Neural progenitor cell (in vitro differentiated cells): ENCODE data around the gene PVALB. TPM values are rescaled to one million over a fixed set of nuclear protein-coding genes. Genes with fewer than 3 reads are reported as not detected.

Experiments
- DNase-seq: peaks from one replicate; pipeline ENCODE4 v3.0.0-alpha.2; 2016; ENCODE audit warnings: low spot score
- H2AFZ ChIP-seq: fragments of 200-600 bp; sonication (generic); replicated peaks from 2 replicates; pipeline ENCODE4 v1.6.1; 2016; ENCODE audit warnings: antibody characterized with exemption
- H3F3A ChIP-seq: fragments of 200-600 bp; sonication (generic); 2 replicates; pipeline ENCODE4 v1.6.1; 2016; ENCODE audit warnings: antibody characterized with exemption, low read depth
- H3K27ac ChIP-seq: fragments of 200-600 bp; sonication (generic); 2 replicates; pipeline ENCODE4 v1.5.1; 2016; ENCODE audit warnings: mild to moderate bottlenecking
- H3K27me3 ChIP-seq: fragments of 200-600 bp; sonication (generic); 2 replicates; pipeline ENCODE4 v1.6.1; 2016; ENCODE audit warnings: mild to moderate bottlenecking, moderate library complexity
- H3K36me3 ChIP-seq: fragments of 200-600 bp; sonication (generic); 2 replicates; pipeline ENCODE4 v1.5.1; 2016
- H3K4me1 ChIP-seq: fragments of 200-600 bp; sonication (generic); 2 replicates; pipeline ENCODE4 v1.6.1; 2016; ENCODE audit warnings: mixed run types
- H3K4me2 ChIP-seq: fragments of 200-600 bp; sonication (generic); 2 replicates; pipeline ENCODE4 v1.6.1; 2016
- H3K4me3 ChIP-seq: fragments of 200-600 bp; sonication (generic); 2 replicates; pipeline ENCODE4 v1.5.1; 2016
- H3K79me2 ChIP-seq: fragments of 200-600 bp; sonication (generic); 2 replicates; pipeline ENCODE4 v1.6.1; 2016; ENCODE audit warnings: low read depth
- H3K9ac ChIP-seq: fragments of 200-600 bp; sonication (generic); 2 replicates; pipeline ENCODE4 v1.6.1; 2016
- H3K9me3 ChIP-seq: fragments of 200-600 bp; sonication (generic); 2 replicates; pipeline ENCODE4 v1.5.1; 2016; ENCODE audit warnings: low read depth
- H4K20me1 ChIP-seq: fragments of 200-600 bp; sonication (generic); 2 replicates; pipeline ENCODE4 v1.6.1; 2016; ENCODE audit warnings: low read depth
- H3K27ac Mint-ChIP-seq: 3 replicates; pipeline ENCODE4 v1.8.0; 2021; ENCODE audit warnings: mixed read lengths
- H3K27me3 Mint-ChIP-seq: 2 replicates; pipeline ENCODE4 v1.8.0; 2022; ENCODE audit warnings: low read depth, mild to moderate bottlenecking, inconsistent platforms, moderate library complexity, mixed read lengths; ENCODE audit not compliant: insufficient read depth
- H3K36me3 Mint-ChIP-seq: 3 replicates; pipeline ENCODE4 v1.8.0; 2021; ENCODE audit warnings: mixed read lengths
- H3K4me1 Mint-ChIP-seq: 3 replicates; pipeline ENCODE4 v1.8.0; 2021; ENCODE audit warnings: mixed read lengths
- H3K4me3 Mint-ChIP-seq: 3 replicates; pipeline ENCODE4 v1.8.0; 2021; ENCODE audit warnings: mild to moderate bottlenecking, moderate library complexity, mixed read lengths
- H3K9me3 Mint-ChIP-seq: 3 replicates; pipeline ENCODE4 v1.8.0; 2020; ENCODE audit warnings: mixed read lengths
- EZH2 ChIP-seq: fragments of 200-600 bp; sonication (generic); IDR thresholded peaks from 2 replicates; pipeline ENCODE4 v1.6.1; 2017; ENCODE audit warnings: antibody characterized with exemption, mild to moderate bottlenecking, moderate library complexity
- EZH2phosphoT487 ChIP-seq: fragments of 200-600 bp; sonication (generic); IDR thresholded peaks from 2 replicates; pipeline ENCODE4 v1.6.1; 2017; ENCODE audit warnings: antibody characterized with exemption
- total RNA-seq: library from RNA; depleted of rRNA; stranded (reverse); fragments of >200 nt; gene quantifications from 2 replicates; pipeline ENCODE4 v1.2.3, GENCODE V29; 2015; ENCODE audit warnings: low replicate concordance
- TF ChIP-seq, protein P1 (sequence below): fragments of 200-600 bp; sonication (generic); IDR thresholded peaks from 2 replicates; pipeline ENCODE4 v1.5.1; 2017; ENCODE audit warnings: antibody characterized with exemption, mild to moderate bottlenecking

PVALB gene
- total RNA-seq, 1 donor from 2014 or later, result not detected

DNA sequence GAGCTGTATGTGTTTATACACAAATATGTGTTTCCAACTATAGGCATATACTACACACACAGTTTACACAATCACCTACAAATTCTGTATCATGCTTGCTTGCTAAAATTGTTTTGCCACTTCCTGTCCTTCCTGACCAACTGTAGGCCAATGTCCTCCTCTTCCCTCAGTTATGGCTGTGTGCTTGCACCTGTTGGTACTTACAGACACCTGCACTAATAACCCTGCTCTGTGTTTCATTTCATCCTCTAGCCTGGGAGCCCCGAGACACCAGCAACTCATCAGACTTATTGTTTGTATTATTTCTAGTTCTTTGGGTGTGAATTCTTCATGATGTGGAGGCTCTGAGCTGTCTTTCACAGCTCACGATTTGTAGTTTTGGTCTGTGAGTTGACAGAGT lies 42.1 kb upstream of the PVALB start:
- no peak overlapping the region for H3K27ac ChIP-seq
- H3K4me1 ChIP-seq, result no peaks in the 10 kb centered on the region
- TF ChIP-seq EZH2phosphoT487 (no peak), EZH2 (no peak)
- TF ChIP-seq, protein P1, sequence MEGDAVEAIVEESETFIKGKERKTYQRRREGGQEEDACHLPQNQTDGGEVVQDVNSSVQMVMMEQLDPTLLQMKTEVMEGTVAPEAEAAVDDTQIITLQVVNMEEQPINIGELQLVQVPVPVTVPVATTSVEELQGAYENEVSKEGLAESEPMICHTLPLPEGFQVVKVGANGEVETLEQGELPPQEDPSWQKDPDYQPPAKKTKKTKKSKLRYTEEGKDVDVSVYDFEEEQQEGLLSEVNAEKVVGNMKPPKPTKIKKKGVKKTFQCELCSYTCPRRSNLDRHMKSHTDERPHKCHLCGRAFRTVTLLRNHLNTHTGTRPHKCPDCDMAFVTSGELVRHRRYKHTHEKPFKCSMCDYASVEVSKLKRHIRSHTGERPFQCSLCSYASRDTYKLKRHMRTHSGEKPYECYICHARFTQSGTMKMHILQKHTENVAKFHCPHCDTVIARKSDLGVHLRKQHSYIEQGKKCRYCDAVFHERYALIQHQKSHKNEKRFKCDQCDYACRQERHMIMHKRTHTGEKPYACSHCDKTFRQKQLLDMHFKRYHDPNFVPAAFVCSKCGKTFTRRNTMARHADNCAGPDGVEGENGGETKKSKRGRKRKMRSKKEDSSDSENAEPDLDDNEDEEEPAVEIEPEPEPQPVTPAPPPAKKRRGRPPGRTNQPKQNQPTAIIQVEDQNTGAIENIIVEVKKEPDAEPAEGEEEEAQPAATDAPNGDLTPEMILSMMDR, result no peak
- H3K4me3 Mint-ChIP-seq, result no peak overlapping the region
- no peaks in the 10 kb centered on the region for H4K20me1 ChIP-seq
- H3K27me3 ChIP-seq, result peaks cover 38% of the 10 kb centered on the region
- H3K4me3 ChIP-seq, result no peak overlapping the region
- no peak overlapping the region for H3K4me2 ChIP-seq
- peaks cover 9% of the 10 kb centered on the region for H3K4me1 Mint-ChIP-seq
- H3K9ac ChIP-seq, result no peak overlapping the region
- H3K9me3 ChIP-seq, result no peaks in the 10 kb centered on the region
- H3K9me3 Mint-ChIP-seq, result peaks cover 2% of the 10 kb centered on the region
- no peaks in the 10 kb centered on the region for H3K79me2 ChIP-seq
- peaks cover 14% of the 10 kb centered on the region for H3K27me3 Mint-ChIP-seq
- H3K36me3 ChIP-seq, result no peaks in the 10 kb centered on the region
- H3K27ac Mint-ChIP-seq, result no peak overlapping the region
- no peaks in the 10 kb centered on the region for H3F3A ChIP-seq
- DNase-seq, result no peak
- H3K36me3 Mint-ChIP-seq, result no peaks in the 10 kb centered on the region
- no peak overlapping the region for H2AFZ ChIP-seq

DNA sequence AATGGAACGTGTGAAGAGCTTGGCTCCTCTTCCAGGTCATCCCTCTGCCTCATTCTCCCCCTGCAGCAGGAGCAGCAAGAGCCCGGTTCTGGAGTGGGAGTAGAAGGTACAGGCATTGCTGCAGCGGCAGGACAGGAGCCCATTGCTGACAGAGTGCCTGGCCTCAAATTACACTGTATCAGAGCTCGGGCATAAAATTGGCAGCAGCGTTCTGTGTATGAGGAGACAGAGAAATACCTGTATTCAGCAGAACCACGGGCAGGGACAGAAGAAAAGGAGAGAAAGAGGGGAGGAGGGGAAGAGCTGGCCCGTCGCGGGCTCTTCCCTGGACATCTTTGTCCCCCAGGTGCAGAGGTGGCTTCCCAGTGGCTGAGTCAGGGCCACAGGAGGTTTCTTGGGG lies 41.3 kb upstream of the PVALB start:
- H3K79me2 ChIP-seq, result no peaks in the 10 kb centered on the region
- H3K27me3 ChIP-seq, result peaks cover 38% of the 10 kb centered on the region
- no peaks in the 10 kb centered on the region for H4K20me1 ChIP-seq
- no peak overlapping the region for H3K9ac ChIP-seq
- Mint-ChIP-seq H3K4me1 (peaks cover 14% of the 10 kb centered on the region), H3K4me3 (no peak overlapping the region), H3K27ac (no peak overlapping the region), H3K27me3 (peaks cover 14% of the 10 kb centered on the region), H3K36me3 (no peaks in the 10 kb centered on the region), H3K9me3 (peaks cover 2% of the 10 kb centered on the region)
- no peak for TF ChIP-seq EZH2
- no peak for TF ChIP-seq EZH2phosphoT487
- TF ChIP-seq, protein P1, result no peak
- H3K9me3 ChIP-seq, result no peaks in the 10 kb centered on the region
- H3K27ac ChIP-seq, result no peak overlapping the region
- no peaks in the 10 kb centered on the region for H3K4me1 ChIP-seq
- no peak for DNase-seq
- no peaks in the 10 kb centered on the region for H3F3A ChIP-seq
- no peak overlapping the region for H3K4me3 ChIP-seq
- H3K4me2 ChIP-seq, result no peak overlapping the region
- no peaks in the 10 kb centered on the region for H3K36me3 ChIP-seq
- no peak overlapping the region for H2AFZ ChIP-seq

DNA sequence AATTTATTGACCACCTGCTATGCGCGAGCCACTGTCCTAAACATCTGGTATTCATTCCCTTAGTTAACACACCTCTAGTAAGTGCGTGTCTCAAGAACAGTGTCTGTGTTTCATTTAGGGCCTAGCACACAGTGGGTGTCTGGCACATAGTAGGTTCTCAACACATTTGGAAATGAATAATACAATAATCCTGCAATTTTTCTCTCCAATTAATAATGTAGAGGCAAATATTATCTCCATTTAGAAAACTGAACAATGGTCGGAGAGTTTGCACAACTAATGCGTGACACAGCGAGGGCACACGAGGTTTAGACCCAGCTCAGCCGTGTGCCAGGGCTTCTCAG lies 39.9 kb upstream of the PVALB start:
- H3K79me2 ChIP-seq, result no peaks in the 10 kb centered on the region
- no peak overlapping the region for H3K27ac ChIP-seq
- Mint-ChIP-seq H3K27me3 (peaks cover 14% of the 10 kb centered on the region), H3K9me3 (peaks cover 2% of the 10 kb centered on the region), H3K27ac (no peak overlapping the region), H3K4me1 (peaks cover 14% of the 10 kb centered on the region), H3K4me3 (no peak overlapping the region), H3K36me3 (no peaks in the 10 kb centered on the region)
- no peaks in the 10 kb centered on the region for H3K9me3 ChIP-seq
- H3K4me3 ChIP-seq, result no peak overlapping the region
- peaks cover 38% of the 10 kb centered on the region for H3K27me3 ChIP-seq
- peak overlapping the region; percentile 15 for H3K4me2 ChIP-seq
- no peaks in the 10 kb centered on the region for H3K36me3 ChIP-seq
- no peak for TF ChIP-seq EZH2
- TF ChIP-seq, protein P1, result no peak
- H4K20me1 ChIP-seq, result no peaks in the 10 kb centered on the region
- no peaks in the 10 kb centered on the region for H3F3A ChIP-seq
- no peak overlapping the region for H3K9ac ChIP-seq
- no peaks in the 10 kb centered on the region for H3K4me1 ChIP-seq
- no peak overlapping the region for H2AFZ ChIP-seq
- DNase-seq, result no peak
